Astrocyte (in vitro differentiated cells and primary cell): ENCODE measurements around the gene CKLF. TPM values are rescaled to one million over a fixed set of nuclear protein-coding genes. Genes with fewer than 3 reads are reported as not detected.

Experiments
- DNase-seq: peaks from one replicate; pipeline ENCODE4 v3.0.0-alpha.2; 2010; ENCODE audit warnings: low read depth
- FAIRE-seq: peaks from 2 replicates; lab custom pipeline; 2011; peaks lifted over from hg19 to GRCh38; lab: Jason Lieb, UNC
- H2AFZ ChIP-seq: 2 replicates; pipeline ENCODE4 v1.6.0; 2012; ENCODE audit warnings: low read depth, low read length, inconsistent platforms
- H3K27ac ChIP-seq: 2 replicates; pipeline ENCODE4 v1.5.1; 2011; ENCODE audit warnings: low read depth, low read length, inconsistent platforms
- H3K27me3 ChIP-seq: 2 replicates; pipeline ENCODE4 v1.6.0; 2011; ENCODE audit warnings: low read length, inconsistent platforms; ENCODE audit not compliant: insufficient read depth
- H3K36me3 ChIP-seq: 2 replicates; pipeline ENCODE4 v1.5.1; 2011; ENCODE audit warnings: low read length, inconsistent platforms; ENCODE audit not compliant: insufficient read depth
- H3K4me1 ChIP-seq: 2 replicates; pipeline ENCODE4 v1.5.1; 2011; ENCODE audit warnings: low read length, inconsistent platforms; ENCODE audit not compliant: insufficient read depth
- H3K4me2 ChIP-seq: 2 replicates; pipeline ENCODE4 v1.6.0; 2012; ENCODE audit warnings: low read length, inconsistent platforms
- H3K4me3 ChIP-seq: 2 replicates; pipeline ENCODE4 v1.5.1; 2011; ENCODE audit warnings: low read depth, mild to moderate bottlenecking, low read length, inconsistent platforms; ENCODE audit not compliant: insufficient read depth
- H3K79me2 ChIP-seq: 2 replicates; pipeline ENCODE4 v1.6.0; 2012; ENCODE audit warnings: mild to moderate bottlenecking, low read length, inconsistent platforms; ENCODE audit not compliant: insufficient read depth
- H3K9ac ChIP-seq: 2 replicates; pipeline ENCODE4 v1.6.0; 2012; ENCODE audit warnings: mild to moderate bottlenecking, low read length, inconsistent platforms
- H3K9me3 ChIP-seq: 2 replicates; pipeline ENCODE4 v1.5.1; 2012; ENCODE audit warnings: low read depth, mild to moderate bottlenecking, low read length, inconsistent platforms; ENCODE audit not compliant: insufficient read depth
- H4K20me1 ChIP-seq: 2 replicates; pipeline ENCODE4 v1.6.0; 2012; ENCODE audit warnings: low read length, inconsistent platforms; ENCODE audit not compliant: insufficient read depth
- H3K27ac Mint-ChIP-seq: one replicate; pipeline ENCODE4 v1.8.0; 2021; ENCODE audit warnings: mild to moderate bottlenecking, mixed read lengths; ENCODE audit not compliant: unreplicated experiment
- H3K27me3 Mint-ChIP-seq: one replicate; pipeline ENCODE4 v1.8.0; 2021; ENCODE audit warnings: low read depth, mixed read lengths; ENCODE audit not compliant: unreplicated experiment
- H3K36me3 Mint-ChIP-seq: one replicate; pipeline ENCODE4 v1.8.0; 2021; ENCODE audit warnings: low read depth, mixed read lengths; ENCODE audit not compliant: unreplicated experiment
- H3K4me1 Mint-ChIP-seq: one replicate; pipeline ENCODE4 v1.8.0; 2021; ENCODE audit warnings: low read depth, mixed read lengths; ENCODE audit not compliant: unreplicated experiment
- H3K4me3 Mint-ChIP-seq: one replicate; pipeline ENCODE4 v1.8.0; 2021; ENCODE audit warnings: mild to moderate bottlenecking, moderate library complexity, mixed read lengths; ENCODE audit not compliant: unreplicated experiment
- H3K9me3 Mint-ChIP-seq: one replicate; pipeline ENCODE4 v1.8.0; 2021; ENCODE audit warnings: mild to moderate bottlenecking, mixed read lengths; ENCODE audit not compliant: unreplicated experiment
- EZH2 ChIP-seq: IDR thresholded peaks from 2 replicates; pipeline ENCODE4 v1.6.1; 2012; ENCODE audit warnings: mild to moderate bottlenecking, low read length, inconsistent platforms; ENCODE audit not compliant: insufficient read depth
- total RNA-seq: library from RNA; stranded (reverse); gene quantifications from 2 replicates; pipeline ENCODE4 v1.2.1, GENCODE V29; 2021
- TF ChIP-seq, protein P1 (sequence below): IDR thresholded peaks from 2 replicates; pipeline ENCODE4 v1.5.1; 2011; ENCODE audit warnings: low read depth, mild to moderate bottlenecking, inconsistent platforms, low read length, moderate library complexity; ENCODE audit not compliant: insufficient read depth

CKLF gene
- total RNA-seq, 1 donor from 2014 or later = 24.5 TPM

GRCh38 chr16:66521252-66521713 lies 31.1 kb upstream of the CKLF start:
- Mint-ChIP-seq H3K4me3 (no peak overlapping the region), H3K36me3 (peaks cover 11% of the 10 kb centered on the region), H3K9me3 (no peaks in the 10 kb centered on the region), H3K4me1 (peaks cover 41% of the 10 kb centered on the region), H3K27me3 (no peaks in the 10 kb centered on the region), H3K27ac (no peak overlapping the region)
- Histone ChIP-seq H3K27ac (peak overlapping the region; percentile 58), H3K4me2 (peak overlapping the region; percentile 63), H2AFZ (no peak overlapping the region), H3K79me2 (peaks cover 4% of the 10 kb centered on the region), H3K4me3 (no peak overlapping the region), H3K9ac (no peak overlapping the region), H3K27me3 (no peaks in the 10 kb centered on the region), H3K36me3 (no peaks in the 10 kb centered on the region), H3K9me3 (no peaks in the 10 kb centered on the region), H4K20me1 (no peaks in the 10 kb centered on the region), H3K4me1 (peaks cover 32% of the 10 kb centered on the region)
- no peak for TF ChIP-seq EZH2
- TF ChIP-seq, protein P1, sequence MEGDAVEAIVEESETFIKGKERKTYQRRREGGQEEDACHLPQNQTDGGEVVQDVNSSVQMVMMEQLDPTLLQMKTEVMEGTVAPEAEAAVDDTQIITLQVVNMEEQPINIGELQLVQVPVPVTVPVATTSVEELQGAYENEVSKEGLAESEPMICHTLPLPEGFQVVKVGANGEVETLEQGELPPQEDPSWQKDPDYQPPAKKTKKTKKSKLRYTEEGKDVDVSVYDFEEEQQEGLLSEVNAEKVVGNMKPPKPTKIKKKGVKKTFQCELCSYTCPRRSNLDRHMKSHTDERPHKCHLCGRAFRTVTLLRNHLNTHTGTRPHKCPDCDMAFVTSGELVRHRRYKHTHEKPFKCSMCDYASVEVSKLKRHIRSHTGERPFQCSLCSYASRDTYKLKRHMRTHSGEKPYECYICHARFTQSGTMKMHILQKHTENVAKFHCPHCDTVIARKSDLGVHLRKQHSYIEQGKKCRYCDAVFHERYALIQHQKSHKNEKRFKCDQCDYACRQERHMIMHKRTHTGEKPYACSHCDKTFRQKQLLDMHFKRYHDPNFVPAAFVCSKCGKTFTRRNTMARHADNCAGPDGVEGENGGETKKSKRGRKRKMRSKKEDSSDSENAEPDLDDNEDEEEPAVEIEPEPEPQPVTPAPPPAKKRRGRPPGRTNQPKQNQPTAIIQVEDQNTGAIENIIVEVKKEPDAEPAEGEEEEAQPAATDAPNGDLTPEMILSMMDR = no peak
- DNase-seq = no peak
- FAIRE-seq = no peak

DNA sequence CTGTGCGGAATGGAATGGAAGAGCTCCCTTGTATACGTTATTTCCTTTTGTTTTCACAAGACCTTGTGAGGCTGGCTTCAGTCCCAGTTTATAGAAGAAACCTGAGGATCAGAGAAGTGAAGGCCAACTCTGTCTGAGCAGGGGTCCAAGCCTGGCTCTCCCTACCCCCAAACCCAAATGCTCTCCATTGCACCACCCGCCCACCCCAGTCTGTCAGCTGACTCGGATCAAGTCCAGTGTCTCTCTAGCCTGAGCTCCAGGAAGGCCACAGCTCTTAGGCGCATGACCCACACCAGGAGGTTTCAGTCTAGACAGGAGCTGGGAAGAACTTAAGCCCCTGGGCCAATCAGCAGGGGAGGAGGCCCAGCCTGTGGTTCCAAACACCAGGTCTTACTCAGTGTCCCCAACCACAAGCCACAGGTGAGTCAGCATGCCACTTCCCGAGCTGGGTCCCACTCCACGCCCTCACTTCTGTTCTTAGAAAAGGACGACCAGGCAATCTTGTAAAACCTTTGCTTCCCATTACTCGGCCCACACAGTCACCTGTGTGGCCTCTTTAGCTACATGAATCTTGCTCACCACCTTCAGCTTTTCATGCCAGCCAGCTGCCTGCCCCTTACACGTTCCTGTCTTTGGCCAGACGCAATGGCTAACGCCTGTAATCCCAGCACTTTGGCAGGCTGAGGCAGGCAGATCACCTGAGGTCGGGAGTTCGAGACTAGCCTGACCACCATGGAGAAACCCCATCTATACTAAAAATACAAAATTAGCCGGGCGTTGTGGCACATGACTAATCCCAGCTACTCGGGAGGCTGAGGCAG lies 30.2 kb upstream of the CKLF start:
- H3K27me3 ChIP-seq = no peaks in the 10 kb centered on the region
- H3K27me3 Mint-ChIP-seq = peaks cover 3% of the 10 kb centered on the region
- no peaks in the 10 kb centered on the region for H4K20me1 ChIP-seq
- H3K4me1 Mint-ChIP-seq = peaks cover 32% of the 10 kb centered on the region
- peak overlapping the region; percentile 63 for H3K4me2 ChIP-seq
- peaks cover 11% of the 10 kb centered on the region for H3K36me3 Mint-ChIP-seq
- no peaks in the 10 kb centered on the region for H3K36me3 ChIP-seq
- peaks cover 23% of the 10 kb centered on the region for H3K4me1 ChIP-seq
- TF ChIP-seq EZH2 = no peak
- TF ChIP-seq, protein P1 = no peak
- H3K79me2 ChIP-seq = peaks cover 4% of the 10 kb centered on the region
- H3K27ac ChIP-seq = peak overlapping the region; percentile 58
- peak overlapping the region; percentile 87 for H3K27ac Mint-ChIP-seq
- H3K9me3 ChIP-seq = no peaks in the 10 kb centered on the region
- H2AFZ ChIP-seq = no peak overlapping the region
- H3K9me3 Mint-ChIP-seq = no peaks in the 10 kb centered on the region
- peak; percentile 98 for DNase-seq
- H3K9ac ChIP-seq = no peak overlapping the region
- no peak for FAIRE-seq
- no peak overlapping the region for H3K4me3 Mint-ChIP-seq
- H3K4me3 ChIP-seq = no peak overlapping the region
